Measurements from ENCODE around the gene RAMP1.
"Not testable (repeated sequence)": the region's sequence is repeated elsewhere in the genome, so short reads cannot be mapped to it uniquely, and the experiment has no call there.

RAMP1 gene

DNA sequence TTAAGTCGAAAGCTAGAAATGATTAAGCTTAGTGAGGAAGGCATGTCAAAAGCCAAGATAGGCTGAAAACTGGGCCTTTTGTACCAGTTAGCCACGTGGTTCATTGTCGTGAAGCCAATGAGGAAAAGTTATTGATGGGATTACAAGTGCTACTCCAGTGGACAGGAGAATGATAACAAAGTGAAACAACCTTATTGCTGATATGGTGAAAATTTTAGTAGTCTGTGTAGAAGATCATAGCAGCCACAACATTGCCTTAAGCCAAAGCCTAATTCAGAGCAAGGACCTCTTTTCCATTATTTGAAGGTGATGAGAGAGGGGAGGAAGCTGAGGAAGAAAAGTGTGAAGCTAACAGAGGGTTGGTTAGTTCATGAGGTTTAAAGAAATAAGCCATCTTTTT is 24.1 kb upstream of the RAMP1 start:
- Histone ChIP-seq H3K4me3 (replicated peaks; ENCODE audit: low read depth, low read length) (no peak overlapping the region), H3K36me3 (ENCODE audit: control insufficient read depth, insufficient read depth, low read length) (no peaks in the 10 kb centered on the region), H3K27me3 (replicated peaks; ENCODE audit: control insufficient read depth, insufficient read depth, low read length) (no peaks in the 10 kb centered on the region; the same call in 1 of the 2 replicates)
- DNase-seq (ENCODE audit: extremely low read depth, insufficient read length) = no peak
- TF ChIP-seq CTCF (IDR thresholded peaks at IDR 0.05; ENCODE audit: insufficient read depth, low read length, poor library complexity, severe bottlenecking) = no peak

GRCh38 chr2:237841051-237841450 is 18.4 kb upstream of the RAMP1 start:
- Histone ChIP-seq H3K4me3 (replicated peaks; ENCODE audit: low read depth, low read length) (no peak overlapping the region), H3K27me3 (replicated peaks; ENCODE audit: control insufficient read depth, insufficient read depth, low read length) (no peaks in the 10 kb centered on the region), H3K36me3 (ENCODE audit: control insufficient read depth, insufficient read depth, low read length) (no peaks in the 10 kb centered on the region)
- DNase-seq (ENCODE audit: extremely low read depth, insufficient read length) = no peak
- no peak for TF ChIP-seq CTCF (IDR thresholded peaks at IDR 0.05; ENCODE audit: insufficient read depth, low read length, poor library complexity, severe bottlenecking)

- not testable (repeated sequence) for DNase-seq (ENCODE audit: extremely low read depth, insufficient read length); H3K27me3 ChIP-seq (replicated peaks; ENCODE audit: control insufficient read depth, insufficient read depth, low read length); H3K36me3 ChIP-seq (ENCODE audit: control insufficient read depth, insufficient read depth, low read length); H3K4me3 ChIP-seq (replicated peaks; ENCODE audit: low read depth, low read length)
Measured at GRCh38 chr2:237848940-237849339, 10.5 kb upstream of the RAMP1 start.

GRCh38 chr2:237854295-237854694 is 5.1 kb upstream of the RAMP1 start:
- H3K36me3 ChIP-seq (ENCODE audit: control insufficient read depth, insufficient read depth, low read length) = no peaks in the 10 kb centered on the region
- no peak for DNase-seq (ENCODE audit: extremely low read depth, insufficient read length)
- H3K4me3 ChIP-seq (replicated peaks; ENCODE audit: low read depth, low read length) = no peak overlapping the region
- TF ChIP-seq CTCF (IDR thresholded peaks at IDR 0.05; ENCODE audit: insufficient read depth, low read length, poor library complexity, severe bottlenecking) = no peak
- H3K27me3 ChIP-seq (replicated peaks; ENCODE audit: control insufficient read depth, insufficient read depth, low read length) = no peaks in the 10 kb centered on the region; the same call in none of the 2 replicates

DNA sequence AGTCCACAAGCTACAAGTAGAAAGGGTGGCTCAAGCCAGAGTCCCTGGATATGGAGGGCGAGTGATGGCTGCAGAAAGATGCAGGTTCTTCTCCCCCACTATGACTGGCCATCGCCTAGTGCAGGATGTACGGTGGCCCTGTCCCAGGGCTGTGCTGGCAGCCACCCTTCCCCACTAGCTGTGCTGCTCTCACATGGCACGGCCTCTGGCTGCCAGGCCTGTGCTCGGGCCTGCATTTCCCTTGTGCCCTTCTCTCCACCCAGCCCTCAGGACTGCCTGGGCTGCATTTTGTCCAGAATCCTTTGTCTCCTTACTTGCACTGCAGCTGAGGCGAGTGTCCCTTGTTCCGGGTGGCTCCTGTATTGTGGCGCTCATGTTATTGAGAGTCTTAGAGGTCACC is 1.6 kb upstream of the RAMP1 start:
- Histone ChIP-seq H3K36me3 (ENCODE audit: control insufficient read depth, insufficient read depth, low read length) (no peaks in the 10 kb centered on the region), H3K27me3 (replicated peaks; ENCODE audit: control insufficient read depth, insufficient read depth, low read length) (no peaks in the 10 kb centered on the region; the same call in none of the 2 replicates)

More for the DNA sequence above, 1.6 kb upstream of the RAMP1 start:
- no peak overlapping the region for H3K4me3 ChIP-seq (replicated peaks; ENCODE audit: low read depth, low read length)
- DNase-seq (ENCODE audit: extremely low read depth, insufficient read length) = no peak
- no peak for TF ChIP-seq CTCF (IDR thresholded peaks at IDR 0.05; ENCODE audit: insufficient read depth, low read length, poor library complexity, severe bottlenecking)
